Measurements from ENCODE around the gene ORC3. TPM values are rescaled to one million over a fixed set of nuclear protein-coding genes. Genes with fewer than 3 reads are reported as not detected.

The ORC3 gene
- total and polyA plus RNA-seq, 10 of the 15 experiments (the other 5 are each of a cell fraction or from before 2014, with no cell fraction given), result 27.2 to 76.3 (median 54.6) TPM

GRCh38 chr6:87705070-87705691, 115.2 kb downstream of the ORC3 start (continued):
- peak; percentile 63; the same call in 1 of the 2 replicates for TF ChIP-seq NKRF (conservative IDR thresholded peaks at IDR 0.05)
- no peak for TF ChIP-seq ZNF274 (IDR thresholded peaks at IDR 0.05; ENCODE audit: insufficient read depth, insufficient read length)
- TF ChIP-seq NFYB (IDR thresholded peaks at IDR 0.05; ENCODE audit: insufficient read depth, low read depth, low read length), result no peak
- TF ChIP-seq ZZZ3 (IDR thresholded peaks at IDR 0.05; ENCODE audit: control insufficient read depth, insufficient read length, low read depth), result no peak
- TF ChIP-seq SRF (IDR thresholded peaks at IDR 0.05; ENCODE audit: low read depth in 2 of 2, low read length in 2 of 2), result 0 out of 4 replicates have a peak, but pooled peaks of 1 of the 2 experiments have one; percentile 15
- TF ChIP-seq CBX5 (IDR thresholded peaks at IDR 0.05; ENCODE audit: low read depth), result peak; percentile 86; the same call in 1 of the 2 replicates
- no peak for TF ChIP-seq YBX1 (IDR thresholded peaks at IDR 0.05)
- TF ChIP-seq HCFC1 (IDR thresholded peaks at IDR 0.05; ENCODE audit: low read length), result no peak
- TF ChIP-seq CBX3 (IDR thresholded peaks at IDR 0.05; ENCODE audit: borderline replicate concordance, low read depth), result no peak
- TF ChIP-seq GABPA (IDR thresholded peaks at IDR 0.05; ENCODE audit: low read depth), result no peak
- no peak for TF ChIP-seq RAD51 (IDR thresholded peaks at IDR 0.05)
- no peak for TF ChIP-seq SUPT20H (IDR thresholded peaks at IDR 0.05; ENCODE audit: borderline replicate concordance, control insufficient read depth, low read depth, low read length)
- TF ChIP-seq CREM (IDR thresholded peaks at IDR 0.05; ENCODE audit: low read depth), result peak; percentile 87
- peak; percentile 94 for TF ChIP-seq JUNB (IDR thresholded peaks at IDR 0.05)
- peak; percentile 70 to 78 for TF ChIP-seq IKZF2 (IDR thresholded peaks at IDR 0.05)
- peak; percentile 48 for TF ChIP-seq MEF2B (IDR thresholded peaks at IDR 0.05; ENCODE audit: partially characterized antibody, poor library complexity, severe bottlenecking)
- TF ChIP-seq KDM1A (IDR thresholded peaks at IDR 0.05; ENCODE audit: borderline replicate concordance), result no peak
- TF ChIP-seq MYB (IDR thresholded peaks at IDR 0.05; ENCODE audit: borderline replicate concordance, low read depth, low read length), result no peak
- no peak for TF ChIP-seq ZBTB4 (CRISPR knock-in tag; IDR thresholded peaks at IDR 0.05)
- no peak for TF ChIP-seq RB1 (IDR thresholded peaks at IDR 0.05; ENCODE audit: borderline replicate concordance)
- TF ChIP-seq GATAD2B (conservative IDR thresholded peaks at IDR 0.05; ENCODE audit: low read depth), result 0 out of 2 replicates have a peak, but pooled peaks have one; percentile 53
- peak; percentile 83 for TF ChIP-seq FOXM1 (IDR thresholded peaks at IDR 0.05; ENCODE audit: low read depth, low read length)
- no peak for TF ChIP-seq E4F1 (IDR thresholded peaks at IDR 0.05; ENCODE audit: borderline replicate concordance, partially characterized antibody)
- TF ChIP-seq KAT2A (conservative IDR thresholded peaks at IDR 0.05; ENCODE audit: control insufficient read depth, low read depth, low read length), result no peak
- TF ChIP-seq ZNF622 (IDR thresholded peaks at IDR 0.05), result no peak
